ENCODE measurements around the gene CEACAM6.
"Not testable (repeated sequence)": the region's sequence is repeated elsewhere in the genome, so short reads cannot be mapped to it uniquely, and the experiment has no call there.

The CEACAM6 gene

DNA sequence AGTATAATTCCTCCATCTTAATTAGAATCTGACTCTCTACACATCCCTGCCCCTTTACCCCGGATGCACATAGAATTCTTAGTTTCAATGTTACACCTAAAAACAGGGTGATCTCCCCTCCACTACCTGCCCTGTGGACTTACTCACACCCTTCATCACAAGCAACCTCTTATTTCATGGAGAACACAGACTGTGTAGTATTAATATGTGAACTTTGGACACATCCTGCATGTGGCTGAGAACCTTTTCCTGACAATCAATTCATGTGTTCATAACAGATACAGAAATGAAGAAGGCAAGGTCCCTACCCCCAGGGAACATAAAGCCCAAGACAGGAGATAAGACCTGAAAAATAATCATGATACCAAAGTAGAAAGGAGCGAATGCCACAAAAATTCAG, 11.8 kb downstream of the CEACAM6 start:
- DNase-seq (ENCODE audit: low spot score in 2 of 2), result no peak
- no peaks in the 10 kb centered on the region for H3K27me3 ChIP-seq (ENCODE audit: low read depth)
- in situ Hi-C loops (cut with MboI; ENCODE audit: low sequenced_read_pairs), result no loop called here
- H3K36me3 ChIP-seq (replicated peaks), result no peaks in the 10 kb centered on the region
- H3K9me3 ChIP-seq, result no peaks in the 10 kb centered on the region
- no peak overlapping the region for H3K4me3 ChIP-seq
- no peaks in the 10 kb centered on the region for H3K4me1 ChIP-seq

DNA sequence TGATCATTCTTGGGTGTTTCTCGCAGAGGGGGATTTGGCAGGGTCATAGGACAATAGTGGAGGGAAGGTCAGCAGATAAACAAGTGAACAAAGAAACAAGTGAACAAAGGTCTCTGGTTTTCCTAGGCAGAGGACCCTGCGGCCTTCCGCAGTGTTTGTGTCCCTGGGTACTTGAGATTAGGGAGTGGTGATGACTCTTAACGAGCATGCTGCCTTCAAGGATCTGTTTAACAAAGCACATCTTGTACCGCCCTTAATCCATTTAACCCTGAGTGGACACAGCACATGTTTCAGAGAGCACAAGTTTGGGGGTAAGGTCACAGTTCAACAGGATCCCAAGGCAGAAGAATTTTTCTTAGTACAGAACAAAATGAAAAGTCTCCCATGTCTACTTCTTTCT, 12.8 kb downstream of the CEACAM6 start:
- H3K9me3 ChIP-seq; H3K4me1 ChIP-seq; H3K27me3 ChIP-seq (ENCODE audit: low read depth); DNase-seq (ENCODE audit: low spot score in 2 of 2); H3K4me3 ChIP-seq; H3K36me3 ChIP-seq (replicated peaks); in situ Hi-C loops (cut with MboI; ENCODE audit: low sequenced_read_pairs): not testable (repeated sequence)

- Histone ChIP-seq H3K27me3 (ENCODE audit: low read depth) (no peaks in the 10 kb centered on the region), H3K9me3 (no peaks in the 10 kb centered on the region), H3K4me1 (no peaks in the 10 kb centered on the region), H3K4me3 (no peak overlapping the region), H3K36me3 (replicated peaks) (no peaks in the 10 kb centered on the region)
- DNase-seq (ENCODE audit: low spot score in 2 of 2), result no peak
- in situ Hi-C loops (cut with MboI; ENCODE audit: low sequenced_read_pairs), result no loop called here
These were observed 14.3 kb downstream of the CEACAM6 start for GRCh38 chr19:41769608-41770007.

GRCh38 chr19:41771410-41771809, 16.1 kb downstream of the CEACAM6 start:
- Histone ChIP-seq H3K36me3 (replicated peaks) (no peaks in the 10 kb centered on the region), H3K27me3 (ENCODE audit: low read depth) (no peaks in the 10 kb centered on the region), H3K4me3 (no peak overlapping the region), H3K9me3 (no peaks in the 10 kb centered on the region), H3K4me1 (no peaks in the 10 kb centered on the region)
- DNase-seq (ENCODE audit: low spot score in 2 of 2), result no peak
- in situ Hi-C loops (cut with MboI; ENCODE audit: low sequenced_read_pairs), result no loop called here

- Histone ChIP-seq H3K4me3 (no peak overlapping the region), H3K4me1 (no peaks in the 10 kb centered on the region), H3K27me3 (ENCODE audit: low read depth) (no peaks in the 10 kb centered on the region), H3K36me3 (replicated peaks) (no peaks in the 10 kb centered on the region), H3K9me3 (no peaks in the 10 kb centered on the region)
- DNase-seq (ENCODE audit: low spot score in 2 of 2), result no peak
- in situ Hi-C loops (cut with MboI; ENCODE audit: low sequenced_read_pairs), result no loop called here
These were observed 19.2 kb downstream of the CEACAM6 start for GRCh38 chr19:41774515-41774980.

DNA sequence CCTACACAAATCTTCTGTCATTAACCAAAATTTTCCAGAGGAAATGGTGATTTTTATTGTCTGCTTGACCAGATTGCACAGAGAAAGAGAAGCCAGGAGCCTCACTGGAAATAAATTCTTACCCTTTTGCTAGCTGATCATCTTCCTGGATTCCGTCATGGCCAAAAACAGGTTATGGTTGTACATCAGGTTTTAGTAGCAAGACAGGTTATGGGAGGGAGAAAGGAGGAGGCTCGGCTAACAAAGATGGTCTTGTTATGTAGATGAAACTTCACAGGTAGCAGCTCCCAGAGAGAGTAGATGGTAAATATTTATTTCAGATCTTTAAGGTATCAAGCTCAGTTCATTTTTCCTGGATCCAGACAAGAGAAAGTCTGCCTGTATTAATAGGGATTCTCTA, 21.4 kb downstream of the CEACAM6 start:
- Histone ChIP-seq H3K4me1 (no peaks in the 10 kb centered on the region), H3K4me3 (no peak overlapping the region), H3K36me3 (replicated peaks) (no peaks in the 10 kb centered on the region), H3K9me3 (no peaks in the 10 kb centered on the region), H3K27me3 (ENCODE audit: low read depth) (peaks cover 2% of the 10 kb centered on the region; the same call in 1 of the 2 replicates)
- in situ Hi-C loops (cut with MboI; ENCODE audit: low sequenced_read_pairs), result no loop called here
- no peak for DNase-seq (ENCODE audit: low spot score in 2 of 2)

GRCh38 chr19:41783612-41784011, 28.3 kb downstream of the CEACAM6 start:
- Histone ChIP-seq H3K4me1 (no peaks in the 10 kb centered on the region), H3K36me3 (replicated peaks) (no peaks in the 10 kb centered on the region), H3K27me3 (ENCODE audit: low read depth) (peaks cover 31% of the 10 kb centered on the region), H3K4me3 (no peak overlapping the region), H3K9me3 (no peaks in the 10 kb centered on the region)
- no peak for DNase-seq (ENCODE audit: low spot score in 2 of 2)
- in situ Hi-C loops (cut with MboI; ENCODE audit: low sequenced_read_pairs), result no loop called here

DNA sequence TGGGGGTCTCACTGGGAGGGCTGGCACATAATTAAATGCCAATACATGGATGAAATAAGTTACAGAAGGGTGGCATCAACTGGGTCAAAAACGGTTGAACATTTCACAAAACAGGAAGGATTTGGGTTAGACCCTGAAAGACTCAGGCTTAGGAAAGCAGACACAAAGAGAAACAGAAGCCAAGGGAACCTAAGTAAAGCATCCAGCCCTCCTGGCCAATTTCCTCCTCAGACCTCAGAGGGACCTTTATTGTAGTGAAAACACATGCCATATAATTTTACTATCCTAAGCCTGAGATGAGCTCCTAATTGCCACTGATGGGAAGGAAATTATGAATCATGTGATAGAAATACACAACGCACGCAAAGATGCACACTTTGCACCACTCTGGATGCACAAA, 29.0 kb downstream of the CEACAM6 start:
- no peak for DNase-seq (ENCODE audit: low spot score in 2 of 2)
- in situ Hi-C loops (cut with MboI; ENCODE audit: low sequenced_read_pairs), result no loop called here
- Histone ChIP-seq H3K4me3 (no peak overlapping the region), H3K27me3 (ENCODE audit: low read depth) (peaks cover 31% of the 10 kb centered on the region), H3K9me3 (no peaks in the 10 kb centered on the region), H3K4me1 (no peaks in the 10 kb centered on the region), H3K36me3 (replicated peaks) (no peaks in the 10 kb centered on the region)

GRCh38 chr19:41784743-41785142, 29.4 kb downstream of the CEACAM6 start:
- Histone ChIP-seq H3K4me1 (no peaks in the 10 kb centered on the region), H3K4me3 (no peak overlapping the region), H3K9me3 (no peaks in the 10 kb centered on the region), H3K36me3 (replicated peaks) (no peaks in the 10 kb centered on the region), H3K27me3 (ENCODE audit: low read depth) (peaks cover 31% of the 10 kb centered on the region)
- DNase-seq (ENCODE audit: low spot score in 2 of 2), result no peak
- in situ Hi-C loops (cut with MboI; ENCODE audit: low sequenced_read_pairs), result no loop called here

- DNase-seq (ENCODE audit: low spot score in 2 of 2), result peak; percentile 68 to 75
- no peaks in the 10 kb centered on the region for H3K36me3 ChIP-seq (replicated peaks)
- H3K4me1 ChIP-seq, result no peaks in the 10 kb centered on the region
- no peaks in the 10 kb centered on the region for H3K9me3 ChIP-seq
- in situ Hi-C loops (cut with MboI; ENCODE audit: low sequenced_read_pairs), result no loop called here
- H3K27me3 ChIP-seq (ENCODE audit: low read depth), result peaks cover 40% of the 10 kb centered on the region
- no peak overlapping the region for H3K4me3 ChIP-seq
These were observed 30.3 kb downstream of the CEACAM6 start for GRCh38 chr19:41785653-41786052.

DNA sequence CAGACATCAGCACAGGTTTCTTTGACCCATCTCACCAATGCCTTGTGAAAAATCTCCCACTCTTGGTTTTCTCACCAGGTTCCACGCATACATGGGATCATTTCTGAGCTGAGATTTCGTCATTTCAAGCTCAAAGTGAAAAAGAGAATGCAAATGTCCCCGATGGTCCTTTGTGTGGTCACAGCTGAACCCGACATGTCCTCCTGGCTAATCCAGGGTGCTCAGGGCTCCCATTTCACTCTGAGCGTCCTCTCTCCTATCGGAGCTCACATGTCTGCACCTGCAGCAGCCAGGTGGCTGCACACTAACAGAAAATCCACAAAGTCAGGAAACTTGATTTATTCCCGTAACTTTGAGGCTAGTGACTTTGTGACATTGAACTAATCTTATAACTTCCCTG, 31.7 kb downstream of the CEACAM6 start:
- Histone ChIP-seq H3K27me3 (ENCODE audit: low read depth) (peaks cover 40% of the 10 kb centered on the region), H3K4me1 (no peaks in the 10 kb centered on the region), H3K9me3 (no peaks in the 10 kb centered on the region), H3K4me3 (no peak overlapping the region), H3K36me3 (replicated peaks) (no peaks in the 10 kb centered on the region)
- in situ Hi-C loops (cut with MboI; ENCODE audit: low sequenced_read_pairs), result no loop called here
- no peak for DNase-seq (ENCODE audit: low spot score in 2 of 2)

GRCh38 chr19:41788518-41788917, 33.2 kb downstream of the CEACAM6 start:
- H3K4me1 ChIP-seq; H3K4me3 ChIP-seq; DNase-seq (ENCODE audit: low spot score in 2 of 2); in situ Hi-C loops (cut with MboI; ENCODE audit: low sequenced_read_pairs); H3K36me3 ChIP-seq (replicated peaks); H3K9me3 ChIP-seq: not testable (repeated sequence)
- H3K27me3 ChIP-seq (ENCODE audit: low read depth), result peaks cover 46% of the 10 kb centered on the region

DNA sequence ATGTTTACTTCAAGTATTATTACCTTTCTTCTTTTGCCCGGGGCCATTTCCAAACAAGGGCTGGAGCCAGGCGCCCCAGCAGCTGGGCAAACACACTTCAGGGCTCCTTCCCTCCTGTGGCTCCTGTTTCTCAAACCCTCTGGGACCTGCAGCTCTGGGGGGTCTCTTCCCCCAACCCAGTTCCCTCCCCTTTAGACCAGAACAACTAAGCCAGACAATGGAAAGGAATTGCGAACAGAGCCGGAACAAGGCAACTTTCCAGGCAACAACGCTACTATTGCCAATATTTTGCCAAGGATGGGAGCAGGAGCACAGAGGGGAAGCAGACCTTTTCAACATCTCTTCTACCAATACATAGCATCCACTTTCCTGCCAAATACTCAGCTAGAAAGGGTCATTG, 33.7 kb downstream of the CEACAM6 start:
- H3K4me1 ChIP-seq; DNase-seq (ENCODE audit: low spot score in 2 of 2); in situ Hi-C loops (cut with MboI; ENCODE audit: low sequenced_read_pairs); H3K36me3 ChIP-seq (replicated peaks); H3K4me3 ChIP-seq; H3K9me3 ChIP-seq: not testable (repeated sequence)
- H3K27me3 ChIP-seq (ENCODE audit: low read depth), result peaks cover 46% of the 10 kb centered on the region

DNA sequence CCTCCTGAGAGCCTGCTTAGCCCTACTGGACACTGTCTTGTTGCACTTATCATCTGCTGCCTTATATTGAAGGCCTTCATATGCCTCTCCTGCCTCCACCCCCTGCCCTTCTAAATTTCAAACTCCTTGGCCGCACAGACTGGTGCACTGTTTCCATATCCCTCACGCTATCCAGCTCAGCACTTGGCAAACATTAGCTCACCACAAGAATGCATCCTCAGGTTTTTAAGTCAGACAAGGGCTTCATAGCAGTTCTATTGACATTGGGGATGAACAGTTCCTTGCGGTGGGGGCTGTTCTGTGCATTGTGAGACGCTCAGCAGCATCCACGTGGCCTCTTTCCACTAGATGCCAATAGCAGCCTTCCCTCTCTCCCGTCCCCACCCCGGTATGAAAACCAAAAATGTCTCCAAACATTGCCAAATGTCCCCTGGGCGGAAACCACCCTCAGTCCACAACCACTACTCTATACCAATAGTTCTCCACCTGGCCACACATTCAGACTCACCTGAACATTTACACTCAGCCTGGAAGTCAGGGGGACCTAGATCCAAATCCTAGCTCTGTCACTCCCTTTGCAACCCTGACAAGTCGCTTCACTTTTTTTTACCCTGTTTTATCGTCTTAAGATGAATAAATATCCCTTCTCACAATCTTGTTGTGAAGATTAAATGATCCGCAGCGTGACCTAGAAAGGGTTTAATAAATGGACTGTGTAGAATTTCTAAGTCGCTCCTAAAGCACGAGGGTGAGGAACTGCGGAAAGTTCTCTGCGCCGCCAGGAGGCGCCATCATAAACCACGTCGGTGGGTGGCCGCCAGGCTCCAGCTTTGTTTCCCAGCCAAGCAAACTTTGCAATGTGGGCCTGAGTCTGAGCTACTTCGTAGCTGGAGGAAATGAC, 37.4 kb downstream of the CEACAM6 start:
- H3K4me3 ChIP-seq, result no peak overlapping the region
- peaks cover 19% of the 10 kb centered on the region for H3K27me3 ChIP-seq (ENCODE audit: low read depth)
- H3K36me3 ChIP-seq (replicated peaks), result no peaks in the 10 kb centered on the region
- no peaks in the 10 kb centered on the region for H3K9me3 ChIP-seq
- H3K4me1 ChIP-seq, result no peaks in the 10 kb centered on the region
- peak; percentile 47 to 74 for DNase-seq (ENCODE audit: low spot score in 2 of 2)
- in situ Hi-C loops (cut with MboI; ENCODE audit: low sequenced_read_pairs), result no loop called here

GRCh38 chr19:41793414-41793727, 38.0 kb downstream of the CEACAM6 start:
- no peak for DNase-seq (ENCODE audit: low spot score in 2 of 2)
- peaks cover 17% of the 10 kb centered on the region for H3K27me3 ChIP-seq (ENCODE audit: low read depth)
- H3K36me3 ChIP-seq (replicated peaks), result no peaks in the 10 kb centered on the region
- no peak overlapping the region for H3K4me3 ChIP-seq
- in situ Hi-C loops (cut with MboI; ENCODE audit: low sequenced_read_pairs), result no loop called here
- H3K9me3 ChIP-seq, result no peaks in the 10 kb centered on the region
- no peaks in the 10 kb centered on the region for H3K4me1 ChIP-seq
